H9 (cell line): Measurements from ENCODE around the gene NUP98. TPM values are rescaled to one million over a fixed set of nuclear protein-coding genes. Genes with fewer than 3 reads are reported as not detected.
"Not testable (repeated sequence)": the region's sequence is repeated elsewhere in the genome, so short reads cannot be mapped to it uniquely, and the experiment has no call there.

ENCODE experiments used
- DNase-seq: peaks from one replicate; pipeline ENCODE4 v3.0.0-alpha.2; 2017
- H2AFZ ChIP-seq: one replicate; pipeline ENCODE4 v1.6.1; 2013; ENCODE audit warnings: mild to moderate bottlenecking, low read length, control low read depth, moderate library complexity
- H2AK5ac ChIP-seq: 2 replicates; pipeline ENCODE4 v1.6.1; 2013; ENCODE audit warnings: low read length, control low read depth, mixed read lengths; ENCODE audit not compliant: insufficient read length
- H2BK120ac ChIP-seq: one replicate; pipeline ENCODE4 v1.6.1; 2013; ENCODE audit warnings: low read depth, mild to moderate bottlenecking, low read length, control low read depth, inconsistent platforms; ENCODE audit not compliant: poor library complexity, severe bottlenecking
- H2BK12ac ChIP-seq: 2 replicates; pipeline ENCODE4 v1.6.1; 2013; ENCODE audit warnings: low read length, control low read depth, mixed read lengths, low read depth; ENCODE audit not compliant: insufficient read length
- H2BK15ac ChIP-seq: 2 replicates; pipeline ENCODE4 v1.6.1; 2013; ENCODE audit warnings: low read depth, low read length, control low read depth
- H2BK20ac ChIP-seq: one replicate; pipeline ENCODE4 v1.6.1; 2013; ENCODE audit warnings: low read depth, mild to moderate bottlenecking, low read length, control low read depth, inconsistent platforms; ENCODE audit not compliant: poor library complexity, severe bottlenecking
- H2BK5ac ChIP-seq: 2 replicates; pipeline ENCODE4 v1.6.1; 2013; ENCODE audit warnings: low read length, control low read depth, mixed read lengths; ENCODE audit not compliant: insufficient read length
- H3K14ac ChIP-seq: 2 replicates; pipeline ENCODE4 v1.6.1; 2013; ENCODE audit warnings: low read length, control low read depth; ENCODE audit not compliant: insufficient read depth
- H3K18ac ChIP-seq: 2 replicates; pipeline ENCODE4 v1.6.1; 2013; ENCODE audit warnings: low read depth, mild to moderate bottlenecking, mixed read lengths, low read length, control low read depth; ENCODE audit not compliant: insufficient read length
- H3K23ac ChIP-seq: 2 replicates; pipeline ENCODE4 v1.6.1; 2013; ENCODE audit warnings: low read length, control low read depth, mixed read lengths, low read depth; ENCODE audit not compliant: insufficient read length
- H3K23me2 ChIP-seq: 2 replicates; pipeline ENCODE4 v1.6.1; 2013; ENCODE audit warnings: low read depth, mild to moderate bottlenecking, mixed read lengths, low read length, control low read depth; ENCODE audit not compliant: insufficient read length, poor library complexity, severe bottlenecking
- H3K27ac ChIP-seq: 2 replicates; pipeline ENCODE4 v1.5.1; 2013; ENCODE audit warnings: low read length, control low read depth, mixed read lengths, low read depth; ENCODE audit not compliant: insufficient read length
- H3K27me3 ChIP-seq: 2 replicates; pipeline ENCODE4 v1.6.1; 2013; ENCODE audit warnings: low read length, control low read depth, inconsistent platforms; ENCODE audit not compliant: insufficient read depth
- H3K4ac ChIP-seq: 2 replicates; pipeline ENCODE4 v1.6.1; 2013; ENCODE audit warnings: low read depth, mild to moderate bottlenecking, control low read depth, inconsistent platforms, low read length, moderate library complexity
- H3K4me1 ChIP-seq: 2 replicates; pipeline ENCODE4 v1.6.1; 2013; ENCODE audit warnings: low read length, control low read depth, inconsistent platforms; ENCODE audit not compliant: insufficient read depth
- H3K4me2 ChIP-seq: 2 replicates; pipeline ENCODE4 v1.6.1; 2013; ENCODE audit warnings: low read length, control low read depth, mixed read lengths; ENCODE audit not compliant: insufficient read length, insufficient read depth
- H3K56ac ChIP-seq: 2 replicates; pipeline ENCODE4 v1.6.1; 2013; ENCODE audit warnings: low read depth, mild to moderate bottlenecking, mixed read lengths, low read length, control low read depth; ENCODE audit not compliant: insufficient read length
- H3K79me1 ChIP-seq: 2 replicates; pipeline ENCODE4 v1.6.1; 2013; ENCODE audit warnings: low read depth, mild to moderate bottlenecking, moderate library complexity, low read length, control low read depth, inconsistent platforms; ENCODE audit not compliant: insufficient read depth, poor library complexity, severe bottlenecking
- H3K79me2 ChIP-seq: 2 replicates; pipeline ENCODE4 v1.6.1; 2013; ENCODE audit warnings: low read length, control low read depth, inconsistent platforms; ENCODE audit not compliant: insufficient read depth
- H3K9ac ChIP-seq: 2 replicates; pipeline ENCODE4 v1.6.1; 2013; ENCODE audit warnings: low read length, control low read depth, mixed read lengths; ENCODE audit not compliant: insufficient read length; ENCODE audit errors: extremely low read depth
- H3K9me3 ChIP-seq: one replicate; pipeline ENCODE4 v1.6.1; 2013; ENCODE audit warnings: low read depth, low read length, inconsistent platforms; ENCODE audit not compliant: control insufficient read depth
- H3T11ph ChIP-seq: one replicate; pipeline ENCODE4 v1.6.1; 2013; ENCODE audit warnings: mild to moderate bottlenecking, low read length, control low read depth, inconsistent platforms
- H4K20me1 ChIP-seq: one replicate; pipeline ENCODE4 v1.6.1; 2013; ENCODE audit not compliant: control insufficient read depth, insufficient read length, insufficient read depth
- H4K5ac ChIP-seq: 2 replicates; pipeline ENCODE4 v1.6.1; 2013; ENCODE audit warnings: low read depth, mild to moderate bottlenecking, mixed read lengths, low read length, control low read depth; ENCODE audit not compliant: insufficient read length
- H4K8ac ChIP-seq: replicated peaks from 2 replicates; pipeline ENCODE4 v1.6.1; 2013; ENCODE audit warnings: low read length, control low read depth, mixed read lengths, low read depth; ENCODE audit not compliant: insufficient read length
- H4K91ac ChIP-seq: 2 replicates; pipeline ENCODE4 v1.6.1; 2013; ENCODE audit warnings: low read depth, mild to moderate bottlenecking, moderate library complexity, mixed read lengths, low read length, control low read depth; ENCODE audit not compliant: insufficient read length
- H3K27ac Mint-ChIP-seq, 3 experiments: 2 replicates in 2 of 3; 3 replicates in 1 of 3; pipeline ENCODE4 v1.8.0; 2020 to 2021; ENCODE audit warnings: mixed read lengths in 3 of 3, mild to moderate bottlenecking in 1 of 3, moderate library complexity in 1 of 3
- H3K27me3 Mint-ChIP-seq: 2 replicates; pipeline ENCODE4 v1.8.0; 2021; ENCODE audit warnings: low read depth, mild to moderate bottlenecking, moderate library complexity, mixed read lengths
- H3K36me3 Mint-ChIP-seq, 3 experiments: 2 replicates in 2 of 3; 3 replicates in 1 of 3; pipeline ENCODE4 v1.8.0; 2020 to 2021; ENCODE audit warnings: low read depth in 3 of 3, mixed read lengths in 3 of 3; ENCODE audit not compliant: insufficient read depth in 1 of 3
- H3K4me1 Mint-ChIP-seq, 2 experiments: 2 replicates each; pipeline ENCODE4 v1.8.0; 2020; ENCODE audit warnings: mixed read lengths in 2 of 2
- H3K4me3 Mint-ChIP-seq, 2 experiments: 2 replicates in 1 of 2; 3 replicates in 1 of 2; pipeline ENCODE4 v1.8.0; 2020 to 2021; ENCODE audit warnings: mild to moderate bottlenecking in 2 of 2, mixed read lengths in 2 of 2, moderate library complexity in 1 of 2
- H3K9me3 Mint-ChIP-seq, 2 experiments: 2 replicates in 1 of 2; 3 replicates in 1 of 2; pipeline ENCODE4 v1.8.0; 2020; ENCODE audit warnings: mild to moderate bottlenecking in 2 of 2, mixed read lengths in 2 of 2, moderate library complexity in 1 of 2
- CTCF ChIP-seq: fragments of 200-600 bp; sonication (generic); conservative IDR thresholded peaks from 3 replicates; pipeline ENCODE4 v1.8.0; 2021; ENCODE audit warnings: antibody characterized with exemption, mild to moderate bottlenecking
- WGBS: extraction: QIAGEN DNeasy Blood & Tissue Kit; methylation state at CpG from one replicate; pipeline ENCODE4 v1.1.7; 2013; ENCODE audit warnings: missing lambda C conversion rate, low lambda C conversion rate, mixed read lengths; ENCODE audit not compliant: insufficient read length; ENCODE audit errors: extremely low coverage; 5-methylcytosine and 5-hydroxymethylcytosine counted together
- total RNA-seq: library from RNA; stranded (reverse); gene quantifications from 2 replicates; pipeline ENCODE4 v1.2.1, GENCODE V29; 2021

Gene NUP98
- total RNA-seq, 1 experiment from 2014 or later, result 105 TPM

DNA sequence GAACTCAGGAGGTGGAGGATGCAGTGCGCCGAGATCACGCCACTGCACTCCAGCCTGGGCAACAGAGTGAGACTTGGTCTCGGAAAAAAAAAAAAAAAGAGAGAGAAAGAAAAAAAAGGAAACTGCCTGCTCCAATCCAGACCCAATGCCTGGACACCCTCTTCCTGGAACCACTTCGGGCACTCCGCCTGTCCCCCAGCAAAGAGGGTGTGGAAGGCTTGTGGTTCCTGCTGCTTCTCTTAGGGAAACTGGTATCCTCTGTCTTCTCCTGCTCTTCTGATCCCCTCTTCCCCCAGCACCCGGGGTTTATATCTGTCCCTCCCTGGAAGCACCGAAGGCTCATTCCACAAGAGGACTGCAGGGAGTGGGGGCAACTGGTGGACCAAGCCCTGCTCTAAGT lies 139.1 kb downstream of the NUP98 start:
- Histone ChIP-seq H3K56ac (no peak overlapping the region), H2AFZ (no peak overlapping the region), H4K5ac (no peak overlapping the region), H3K4me2 (no peak overlapping the region), H4K8ac (no peak overlapping the region), H3K4ac (no peak overlapping the region), H2BK20ac (no peak overlapping the region), H3K79me1 (no peaks in the 10 kb centered on the region), H3K4me1 (no peaks in the 10 kb centered on the region), H3K14ac (no peak overlapping the region), H3K27ac (no peak overlapping the region), H2BK12ac (no peak overlapping the region), H3K9me3 (no peaks in the 10 kb centered on the region), H3T11ph (no peak overlapping the region), H3K23me2 (no peaks in the 10 kb centered on the region), H2BK120ac (no peak overlapping the region), H3K27me3 (no peaks in the 10 kb centered on the region), H3K79me2 (no peaks in the 10 kb centered on the region), H4K91ac (no peak overlapping the region), H3K18ac (no peak overlapping the region), H2BK5ac (no peak overlapping the region), H2AK5ac (no peak overlapping the region), H3K9ac (no peak overlapping the region), H2BK15ac (no peak overlapping the region), H3K23ac (no peak overlapping the region), H4K20me1 (no peaks in the 10 kb centered on the region)
- no peak overlapping the region for H3K4me3 Mint-ChIP-seq
- H3K4me1 Mint-ChIP-seq, result no peaks in the 10 kb centered on the region
- no CpG with 5 or more reads among the region's 8 CpGs for WGBS
- H3K36me3 Mint-ChIP-seq, result peaks cover 0 to 2% (median 0%) of the 10 kb centered on the region in 3 experiments; a peak in 1 of 7 replicates
- no peak for TF ChIP-seq CTCF
- no peak overlapping the region; a peak in 1 of 7 replicates for H3K27ac Mint-ChIP-seq
- H3K27me3 Mint-ChIP-seq, result peaks cover 3% of the 10 kb centered on the region; the same call in 1 of the 2 replicates
- no peak for DNase-seq
- H3K9me3 Mint-ChIP-seq, result peaks cover 0 to 3% of the 10 kb centered on the region in 2 experiments; a peak in 2 of 5 replicates

DNA sequence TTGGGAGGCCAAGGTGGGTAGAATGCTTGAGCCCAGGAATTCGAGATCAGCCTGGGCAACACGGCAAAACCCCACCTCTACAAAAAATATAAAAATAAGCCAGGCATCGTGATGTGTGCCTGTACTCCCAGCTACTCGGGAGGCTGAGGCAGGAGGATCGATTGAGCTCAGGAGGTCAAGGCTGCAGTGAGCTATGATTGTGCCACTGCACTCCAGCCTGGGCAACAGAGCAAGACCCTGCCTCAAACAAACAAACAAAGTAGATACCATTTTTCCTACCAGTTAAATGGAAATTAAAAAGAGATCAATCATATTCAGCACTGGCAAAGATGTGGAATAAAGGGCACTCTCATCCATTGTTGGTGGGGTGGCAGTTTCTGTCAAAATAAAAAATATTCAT lies 140.0 kb downstream of the NUP98 start:
- not testable (repeated sequence) for H4K91ac ChIP-seq, H3K27me3 ChIP-seq, H3K4me1 ChIP-seq, H3K18ac ChIP-seq, H3K9me3 Mint-ChIP-seq, H2BK120ac ChIP-seq, H3K4me1 Mint-ChIP-seq, H2BK20ac ChIP-seq, H3K4me2 ChIP-seq, H3K27ac ChIP-seq, H4K20me1 ChIP-seq, H2BK12ac ChIP-seq, H2AK5ac ChIP-seq, H3K79me2 ChIP-seq, H2BK15ac ChIP-seq, H3K27me3 Mint-ChIP-seq, H4K5ac ChIP-seq, H3K27ac Mint-ChIP-seq, H3K23ac ChIP-seq, DNase-seq, H3K4me3 Mint-ChIP-seq, H3K23me2 ChIP-seq, H3T11ph ChIP-seq, H3K36me3 Mint-ChIP-seq, H3K56ac ChIP-seq, H3K4ac ChIP-seq, H4K8ac ChIP-seq, H3K79me1 ChIP-seq, H3K9ac ChIP-seq, H2BK5ac ChIP-seq, H3K9me3 ChIP-seq, H3K14ac ChIP-seq, H2AFZ ChIP-seq
- no CpG with 5 or more reads among the region's 5 CpGs for WGBS
